ENCODE results near the gene SPATA46. TPM values are rescaled to one million over a fixed set of nuclear protein-coding genes. Genes with fewer than 3 reads are reported as not detected.

Gene SPATA46
- total and polyA plus RNA-seq, 4 donors, result not detected

- H3K9me3 ChIP-seq (ENCODE audit: control insufficient read depth in 4 of 4, insufficient read depth in 3 of 4, low read length in 3 of 4), result no peaks in the 10 kb centered on the region
- no peak overlapping the region for H3K27ac ChIP-seq (ENCODE audit: low read depth in 1 of 2, low read length in 1 of 2)
- H3K4me3 ChIP-seq, result no peak overlapping the region
- no peak for TF ChIP-seq CTCF (IDR thresholded peaks at IDR 0.05; ENCODE audit: control extremely low read depth, extremely low read depth)
- no peaks in the 10 kb centered on the region for H3K27me3 ChIP-seq (ENCODE audit: control insufficient read depth in 3 of 3, insufficient read depth in 3 of 3, low read length in 2 of 3)
- peaks cover 0 to 1% (median 0%) of the 10 kb centered on the region in 5 donors for H3K4me1 ChIP-seq (ENCODE audit: control insufficient read depth in 5 of 5, insufficient read depth in 5 of 5, low read length in 5 of 5)
- no peaks in the 10 kb centered on the region for H3K36me3 ChIP-seq (ENCODE audit: control insufficient read depth in 4 of 4, insufficient read depth in 4 of 4, low read length in 4 of 4)
- DNase-seq (no peak), ATAC-seq (ENCODE audit: insufficient read depth, low FRiP score) (no peak)
- no peak overlapping the region for H3K9ac ChIP-seq (ENCODE audit: insufficient read depth in 1 of 2, low read length in 2 of 2)
- 86 to 90% methylated on average over 3 of the region's 3 CpGs for WGBS, 2 donors
Measured at GRCh38 chr1:162397039-162397448, 20.4 kb upstream of the SPATA46 start.

- peaks cover 0 to 3% (median 0%) of the 10 kb centered on the region in 5 donors for H3K4me1 ChIP-seq (ENCODE audit: control insufficient read depth in 5 of 5, insufficient read depth in 5 of 5, low read length in 5 of 5)
- H3K27ac ChIP-seq (ENCODE audit: low read depth in 1 of 2, low read length in 1 of 2), result no peak overlapping the region
- WGBS, 2 donors, result 83 to 93% methylated on average over 3 of the region's 3 CpGs
- no peaks in the 10 kb centered on the region for H3K27me3 ChIP-seq (ENCODE audit: control insufficient read depth in 3 of 3, insufficient read depth in 3 of 3, low read length in 2 of 3)
- H3K36me3 ChIP-seq (ENCODE audit: control insufficient read depth in 4 of 4, insufficient read depth in 4 of 4, low read length in 4 of 4), result no peaks in the 10 kb centered on the region
- TF ChIP-seq CTCF (IDR thresholded peaks at IDR 0.05; ENCODE audit: control extremely low read depth, extremely low read depth), result no peak
- no peaks in the 10 kb centered on the region for H3K9me3 ChIP-seq (ENCODE audit: control insufficient read depth in 4 of 4, insufficient read depth in 3 of 4, low read length in 3 of 4)
- H3K9ac ChIP-seq (ENCODE audit: insufficient read depth in 1 of 2, low read length in 2 of 2), result no peak overlapping the region
- no peak for ATAC-seq (ENCODE audit: insufficient read depth, low FRiP score)
- no peak overlapping the region for H3K4me3 ChIP-seq
- no peak for DNase-seq
Measured at GRCh38 chr1:162396201-162396906, 19.7 kb upstream of the SPATA46 start.

- Histone ChIP-seq H3K27me3 (ENCODE audit: control insufficient read depth in 3 of 3, insufficient read depth in 3 of 3, low read length in 2 of 3) (no peaks in the 10 kb centered on the region), H3K4me3 (no peak overlapping the region), H3K27ac (ENCODE audit: low read depth in 1 of 2, low read length in 1 of 2) (no peak overlapping the region), H3K9me3 (ENCODE audit: control insufficient read depth in 4 of 4, insufficient read depth in 3 of 4, low read length in 3 of 4) (no peaks in the 10 kb centered on the region), H3K4me1 (ENCODE audit: control insufficient read depth in 5 of 5, insufficient read depth in 5 of 5, low read length in 5 of 5) (peaks cover 0 to 3% (median 0%) of the 10 kb centered on the region in 5 donors), H3K9ac (ENCODE audit: insufficient read depth in 1 of 2, low read length in 2 of 2) (no peak overlapping the region), H3K36me3 (ENCODE audit: control insufficient read depth in 4 of 4, insufficient read depth in 4 of 4, low read length in 4 of 4) (no peaks in the 10 kb centered on the region)
- DNase-seq (peak in 2 of 3 donors; percentile 52 to 65), ATAC-seq (ENCODE audit: insufficient read depth, low FRiP score) (peak; percentile 43)
- 46 to 50% methylated on average over 4 of the region's 4 CpGs for WGBS, 2 donors
- peak; percentile 52 for TF ChIP-seq CTCF (IDR thresholded peaks at IDR 0.05; ENCODE audit: control extremely low read depth, extremely low read depth)
Measured at GRCh38 chr1:162391790-162392563, 15.3 kb upstream of the SPATA46 start.

Data from lung (tissue), 12 donors.